SK-N-SH (cell line): Measurements from ENCODE around the gene NAXE. TPM values are rescaled to one million over a fixed set of nuclear protein-coding genes. Genes with fewer than 3 reads are reported as not detected.

ENCODE experiments used
- polyA plus RNA-seq, 3 experiments: library from polyadenylated mRNA; depleted of rRNA; stranded (reverse); fragments of >200 nt; gene quantifications; 2 replicates each; pipeline ENCODE4 v1.2.3, GENCODE V29; 2012

NAXE gene
- polyA plus RNA-seq, 1 of the 3 experiments (the other 2 are of a cell fraction), result 98.4 TPM

Other genes starting within 250 kb of the NAXE start
- gene RHBG, start 222.6 kb upstream of the NAXE start, polyA plus RNA-seq (2012; rRNA removed), result 0.18 TPM in 1 of 2 replicates, not detected in the other
- 14.3 and 16.0 TPM in 2 replicates for gene MEF2D, start 91.0 kb upstream of the NAXE start, polyA plus RNA-seq (2012; rRNA removed)
- 14.4 and 15.6 TPM in 2 replicates for gene IQGAP3, start 19.2 kb upstream of the NAXE start, polyA plus RNA-seq (2012; rRNA removed)
- gene TTC24, start 12.1 kb upstream of the NAXE start, polyA plus RNA-seq (2012; rRNA removed), result not detected in 2 replicates
- 36.6 and 46.8 TPM in 2 replicates for gene GPATCH4, start 9.7 kb downstream of the NAXE start, polyA plus RNA-seq (2012; rRNA removed)
- gene HAPLN2, start 27.6 kb downstream of the NAXE start, polyA plus RNA-seq (2012; rRNA removed), result 0.10 and 0.20 TPM in 2 replicates
- 0.13 and 0.25 TPM in 2 replicates for gene BCAN, start 50.3 kb downstream of the NAXE start, polyA plus RNA-seq (2012; rRNA removed)
- gene NES, start 85.6 kb downstream of the NAXE start, polyA plus RNA-seq (2012; rRNA removed), result 12.6 and 15.8 TPM in 2 replicates
- gene CRABP2, start 113.8 kb downstream of the NAXE start, polyA plus RNA-seq (2012; rRNA removed), result 13.3 and 42.1 TPM in 2 replicates
- 20.1 and 21.2 TPM in 2 replicates for gene METTL25B, start 136.7 kb downstream of the NAXE start, polyA plus RNA-seq (2012; rRNA removed)
- gene ISG20L2, start 137.0 kb downstream of the NAXE start, polyA plus RNA-seq (2012; rRNA removed), result 31.6 and 44.3 TPM in 2 replicates
- gene MRPL24, start 149.3 kb downstream of the NAXE start, polyA plus RNA-seq (2012; rRNA removed), result 149 and 171 TPM in 2 replicates
- 152 and 166 TPM in 2 replicates for gene HDGF, start 159.9 kb downstream of the NAXE start, polyA plus RNA-seq (2012; rRNA removed)
- 39.2 and 51.8 TPM in 2 replicates for gene PRCC, start 175.8 kb downstream of the NAXE start, polyA plus RNA-seq (2012; rRNA removed)
- not detected in 2 replicates for gene SH2D2A, start 225.1 kb downstream of the NAXE start, polyA plus RNA-seq (2012; rRNA removed)